GM21723 (cell line): ENCODE results near the gene GATM.
"Not testable (repeated sequence)": the region's sequence is repeated elsewhere in the genome, so short reads cannot be mapped to it uniquely, and the experiment has no call there.

ENCODE experiments used
- ATAC-seq: cut with Tn5 transposase; IDR thresholded peaks from one replicate; pipeline ENCODE4 v1.9.1; 2021; ENCODE audit warnings: mild to moderate bottlenecking, moderate library complexity; ENCODE audit not compliant: unreplicated experiment

The GATM gene

GRCh38 chr15:45355860-45356259, 22.5 kb downstream of the GATM start:
- ATAC-seq: no peak

DNA sequence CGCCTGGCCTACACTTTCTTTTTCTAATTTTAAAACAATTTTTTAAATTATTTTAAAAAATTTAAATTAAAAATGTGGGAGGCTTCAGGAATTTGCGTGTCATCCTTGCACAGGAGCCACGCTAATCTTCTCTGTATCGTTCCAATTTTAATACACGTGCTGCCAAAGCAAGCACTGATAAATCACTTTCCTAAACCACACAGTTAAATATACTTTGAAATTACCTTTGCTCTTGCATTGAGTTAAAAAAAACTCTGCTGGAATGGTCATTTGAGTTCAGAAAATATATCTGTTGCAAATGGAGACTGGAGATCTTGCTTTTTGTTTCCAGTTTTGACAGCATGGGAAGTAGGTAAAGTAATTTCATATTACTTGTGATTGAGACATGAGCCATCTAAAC, 23.6 kb downstream of the GATM start:
- no peak for ATAC-seq

- no peak for ATAC-seq
Observed at GRCh38 chr15:45351227-45351626, 27.1 kb downstream of the GATM start.

DNA sequence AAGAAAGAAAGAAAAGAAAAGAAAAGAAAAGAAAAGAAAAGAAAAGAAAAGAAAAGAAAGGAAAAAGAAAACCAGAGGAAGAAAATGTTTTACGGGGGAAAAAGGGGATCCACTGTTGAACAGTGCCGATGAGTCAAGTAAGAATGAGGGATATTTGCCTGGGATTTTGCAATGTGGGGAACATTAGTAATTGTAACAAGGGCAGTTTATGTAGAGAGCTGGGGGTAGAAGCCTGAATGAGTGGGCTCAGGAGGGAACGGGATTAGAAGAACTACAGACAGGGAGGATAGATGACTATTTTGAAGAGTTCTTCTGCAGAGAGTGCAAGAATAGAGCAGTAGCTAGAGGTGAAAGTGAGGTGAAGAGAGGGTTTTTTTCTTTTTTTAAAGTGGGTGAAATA, 28.7 kb downstream of the GATM start:
- ATAC-seq: no peak

- no peak for ATAC-seq
Observed at GRCh38 chr15:45347989-45348388, 30.4 kb downstream of the GATM start.

DNA sequence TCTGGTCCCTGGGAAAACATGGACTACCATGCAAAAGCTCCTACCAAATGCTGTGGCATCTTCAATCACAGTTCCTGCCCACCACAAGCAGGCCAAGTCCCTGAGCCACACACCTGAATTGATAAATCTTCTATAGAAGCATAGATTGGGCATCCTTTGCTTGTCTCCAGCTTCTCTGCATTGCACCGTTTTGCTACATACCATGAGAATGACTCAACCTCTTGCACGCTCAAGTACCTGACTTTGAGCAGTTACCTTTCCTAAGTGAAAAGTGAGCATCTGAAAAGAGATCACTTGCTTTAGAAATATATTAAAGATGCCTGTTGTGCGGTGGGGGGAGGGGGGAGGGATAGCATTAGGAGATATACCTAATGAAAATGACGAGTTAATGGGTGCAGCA, 31.3 kb downstream of the GATM start:
- no peak for ATAC-seq

DNA sequence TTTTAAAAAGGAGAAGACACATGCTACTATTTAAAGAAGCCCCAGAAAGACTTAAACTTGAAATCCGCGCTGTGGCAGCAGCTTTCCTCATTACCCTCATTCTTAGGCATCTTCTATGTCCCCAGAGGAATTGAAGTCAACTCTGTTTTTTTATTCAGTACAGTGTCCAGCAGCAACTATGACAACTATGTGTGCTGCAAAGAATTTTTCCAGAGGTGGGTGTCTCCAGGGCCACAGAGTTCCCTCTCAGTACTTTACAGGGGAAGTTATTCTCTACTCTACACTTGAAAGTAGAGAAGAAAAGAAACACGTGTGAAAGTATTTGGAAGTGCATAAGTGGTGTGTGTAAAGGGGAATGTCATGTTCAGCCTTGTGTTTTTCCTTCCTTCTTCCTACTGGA, 32.0 kb downstream of the GATM start:
- ATAC-seq: no peak

DNA sequence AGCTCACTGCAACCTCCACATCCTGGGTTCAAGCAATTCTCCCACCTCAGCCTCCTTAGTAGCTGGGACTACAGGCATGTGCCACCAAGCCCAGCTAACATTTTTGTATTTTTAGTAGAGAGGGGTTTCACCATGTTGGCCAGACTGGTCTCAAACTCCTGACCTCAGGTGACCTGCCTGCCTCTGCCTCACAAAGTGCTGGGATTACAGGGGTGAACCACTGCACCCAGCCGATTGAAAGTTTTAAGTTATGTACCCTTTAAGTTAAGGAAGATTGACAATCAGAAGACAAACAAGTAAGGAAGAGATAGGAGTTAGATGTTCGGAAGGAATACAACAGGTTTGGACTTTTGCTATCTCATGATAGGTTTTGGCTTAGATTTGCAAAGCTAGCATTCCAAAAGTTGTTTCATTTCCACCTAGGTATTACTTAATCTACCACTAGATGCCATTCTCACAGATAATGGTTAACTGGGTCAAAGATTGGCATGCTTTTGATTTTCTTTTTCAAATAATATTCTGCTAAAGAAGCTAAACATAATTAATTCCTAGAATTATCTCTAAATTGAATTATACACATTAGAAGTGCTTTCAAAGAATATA, 35.0 kb downstream of the GATM start:
- ATAC-seq: no peak

- ATAC-seq: no peak
Observed at GRCh38 chr15:45341790-45342189, 36.6 kb downstream of the GATM start.

DNA sequence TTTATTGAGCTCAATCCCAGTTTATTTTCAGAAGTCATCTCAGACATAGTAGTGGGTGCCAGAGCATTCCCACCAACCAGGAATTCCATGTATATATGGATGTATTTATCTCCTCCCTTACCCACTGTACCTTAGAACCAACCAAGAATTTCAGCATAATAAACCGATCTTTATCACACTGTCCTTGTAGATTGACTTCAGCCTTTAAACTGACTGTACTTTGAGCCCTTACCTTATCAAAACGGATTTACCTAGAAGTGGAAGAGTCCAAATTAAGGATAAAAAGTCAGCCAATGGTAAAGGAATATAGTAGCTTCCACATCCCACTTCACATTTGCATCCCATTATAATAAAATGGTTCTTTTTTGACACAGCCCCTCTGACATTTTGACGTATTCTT, 37.9 kb downstream of the GATM start:
- ATAC-seq: no peak

DNA sequence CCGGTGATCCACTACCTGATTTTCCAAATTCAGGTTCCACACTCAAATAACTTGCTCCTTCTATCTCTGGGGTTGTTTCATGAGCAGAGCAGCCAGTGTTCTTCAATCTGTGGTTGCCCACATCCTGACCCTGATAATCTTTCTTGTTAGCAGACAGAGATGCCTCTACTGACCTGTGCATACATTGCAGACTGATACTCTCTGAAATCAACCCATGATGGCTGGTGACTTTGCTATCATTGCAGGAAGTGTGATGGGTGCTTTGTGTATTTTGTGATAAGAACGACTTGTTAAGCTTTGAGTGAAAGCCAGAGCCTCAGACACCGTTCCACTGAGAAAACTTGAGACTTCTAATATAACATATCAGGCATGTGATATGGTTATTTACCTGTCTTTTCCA, 39.9 kb downstream of the GATM start:
- ATAC-seq: no peak

DNA sequence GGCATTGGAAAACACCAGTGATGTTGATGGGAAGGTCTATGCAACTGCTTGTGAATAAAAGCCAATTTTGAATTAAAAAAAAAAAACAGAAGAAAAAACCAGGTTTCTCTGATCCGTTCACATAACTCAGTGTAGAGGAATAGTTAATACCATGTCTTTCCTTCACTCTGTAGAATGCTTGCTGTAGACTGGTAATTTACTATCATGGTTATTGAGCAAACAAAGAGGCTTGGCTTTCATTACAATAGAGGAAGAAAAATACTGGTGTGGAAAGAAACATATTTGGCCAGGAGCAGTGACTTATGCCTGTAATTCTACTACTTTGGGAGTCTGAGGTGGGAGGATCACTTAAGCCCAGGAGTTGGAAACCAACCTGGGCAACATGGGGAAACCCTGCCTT, 41.1 kb downstream of the GATM start:
- no peak for ATAC-seq

DNA sequence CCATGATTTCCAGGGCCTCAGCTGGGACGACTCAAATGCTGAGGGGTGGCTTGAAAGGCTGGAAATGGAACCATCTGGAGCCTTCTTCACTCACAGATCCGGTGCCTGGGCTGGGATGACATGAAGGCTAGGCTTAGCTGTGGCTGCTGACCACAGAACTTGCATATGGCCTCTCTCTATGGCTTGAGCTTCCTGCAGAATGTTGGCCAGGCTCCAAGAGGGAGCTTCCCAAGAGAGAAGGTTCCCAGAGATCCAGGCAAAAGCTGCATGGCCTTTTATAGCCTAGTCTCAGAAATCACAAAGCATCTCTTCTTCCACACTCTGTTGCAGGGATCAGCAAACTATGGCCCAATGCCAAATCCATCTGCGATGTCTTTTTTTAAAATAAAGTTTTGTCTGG, 44.8 kb downstream of the GATM start:
- ATAC-seq: no peak

DNA sequence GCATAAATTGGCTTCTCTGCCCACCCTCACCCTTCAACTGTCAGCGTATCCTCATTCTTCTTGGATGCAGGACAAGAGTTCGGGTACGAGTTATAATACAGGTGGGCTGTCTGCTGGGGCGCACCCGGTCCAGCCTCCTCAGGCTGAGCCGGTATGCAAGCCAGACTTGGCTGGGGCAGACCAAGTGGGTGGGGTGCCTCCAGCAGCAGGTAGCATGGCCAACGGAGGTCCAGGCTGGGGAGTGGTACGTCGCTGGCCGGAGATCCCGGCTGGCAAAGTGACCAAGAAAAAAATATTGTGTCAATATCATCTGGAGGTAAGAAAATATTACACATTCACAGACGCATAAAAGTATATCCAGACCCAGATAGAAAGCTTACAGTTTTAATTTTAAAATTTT, 45.6 kb downstream of the GATM start:
- ATAC-seq: no peak

- ATAC-seq: no peak
Observed at GRCh38 chr15:45331972-45332371, 46.4 kb downstream of the GATM start.

- ATAC-seq: no peak
Observed at GRCh38 chr15:45328663-45329062, 49.7 kb downstream of the GATM start.

- no peak for ATAC-seq
Observed at GRCh38 chr15:45326741-45327140, 51.6 kb downstream of the GATM start.

DNA sequence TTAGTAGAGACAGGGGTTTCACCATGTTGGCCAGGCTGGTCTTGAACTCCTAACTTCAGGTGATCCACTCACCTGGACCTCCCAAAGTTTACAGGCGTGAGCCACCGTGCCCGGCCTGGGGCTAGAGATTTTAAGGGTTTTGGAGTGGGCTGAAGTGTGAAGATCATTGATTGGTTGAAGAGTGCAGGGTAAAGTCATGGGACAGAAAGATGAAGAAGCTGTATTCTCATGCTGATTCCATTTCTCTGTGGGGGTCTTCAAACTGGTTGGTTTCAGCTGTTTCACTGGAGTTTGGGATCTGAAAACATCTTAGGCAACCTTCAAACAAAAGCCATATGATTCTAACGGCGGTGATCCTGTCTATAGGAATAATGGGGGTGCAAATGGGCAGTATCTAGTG, 52.1 kb downstream of the GATM start:
- no peak for ATAC-seq

DNA sequence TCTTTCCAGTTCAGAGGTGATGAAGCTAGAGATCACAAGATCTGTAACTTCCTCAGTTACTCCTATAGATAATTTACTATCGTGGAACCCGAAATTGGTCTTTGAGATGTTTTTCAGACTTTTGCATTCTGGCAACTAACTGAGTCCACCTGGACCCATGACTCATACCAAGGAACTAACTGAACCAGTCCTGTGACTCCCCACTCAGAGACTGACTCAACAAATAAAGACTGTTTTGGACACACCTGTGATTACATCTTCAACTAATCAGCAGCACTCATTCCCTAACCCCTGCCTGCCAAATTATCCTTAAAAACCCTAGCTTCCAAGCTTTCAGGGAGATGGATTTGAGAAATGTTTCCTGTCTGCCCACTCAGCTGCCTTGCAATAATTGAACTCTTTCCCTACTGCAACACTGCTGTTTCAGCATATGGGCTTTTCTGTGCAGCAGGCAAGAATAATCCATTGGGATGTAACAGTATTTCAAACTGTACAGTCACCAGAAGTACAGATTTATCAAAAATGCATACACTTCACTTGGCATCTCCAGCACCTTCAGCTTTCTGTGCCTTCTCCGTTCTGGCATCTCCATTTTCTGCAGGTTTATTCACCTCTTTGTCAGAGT, 57.7 kb downstream of the GATM start:
- no peak for ATAC-seq

DNA sequence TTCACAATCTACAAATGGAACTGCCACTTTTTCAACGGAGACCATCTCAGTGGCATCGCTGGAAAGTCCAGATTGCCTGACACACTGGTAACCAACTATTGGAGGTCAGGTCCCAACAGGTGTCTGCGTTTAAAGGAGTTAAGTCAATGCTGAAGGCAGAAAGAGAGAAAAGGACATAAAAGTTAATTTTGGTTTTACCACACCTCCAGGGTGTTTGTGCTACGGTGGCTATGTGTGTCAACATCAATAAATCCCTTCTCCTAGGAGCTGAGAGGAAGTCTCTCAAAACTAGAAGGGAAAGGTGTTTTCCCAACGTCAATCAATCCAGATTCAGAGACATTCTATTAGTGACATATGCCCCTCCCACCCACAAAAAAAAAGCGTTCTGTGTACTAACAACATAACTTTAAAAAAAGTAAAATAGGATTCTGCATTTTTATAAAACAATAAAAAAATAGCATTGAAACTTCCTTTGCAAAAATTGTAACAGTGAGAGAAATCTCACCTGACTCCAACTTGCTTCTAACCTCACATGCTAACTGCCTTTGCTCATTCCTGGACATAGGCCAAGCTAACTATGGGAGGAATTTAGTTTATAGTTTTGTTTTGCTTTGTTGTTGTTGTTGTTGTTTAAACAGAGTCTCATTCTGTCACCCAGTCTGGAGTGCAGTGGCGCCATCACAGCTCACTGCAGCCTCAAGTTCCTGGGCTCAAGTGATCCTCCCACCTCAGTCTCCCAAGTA, 58.7 kb downstream of the GATM start:
- no peak for ATAC-seq

GRCh38 chr15:45314960-45315359, 63.4 kb downstream of the GATM start:
- ATAC-seq: no peak

GRCh38 chr15:45314117-45314516, 64.2 kb downstream of the GATM start:
- ATAC-seq: not testable (repeated sequence)
